B cell (primary cell): ENCODE data around the gene DNAJC1. TPM values are rescaled to one million over a fixed set of nuclear protein-coding genes. Genes with fewer than 3 reads are reported as not detected.

Experiments
- ATAC-seq: fragments of 200-7000 bp; cut with Tn5 transposase; one replicate; pipeline ENCODE4 v1.10.0; 2021; ENCODE audit warnings: low read depth, mild to moderate bottlenecking, moderate number of reproducible peaks, moderate library complexity
- CTCF ChIA-PET: fragments of 350-600 bp; sonication (Branson Sonifier 250); formaldehyde crosslinking; loops from one replicate; lab custom pipeline; 2021; ENCODE audit warnings: antibody characterized with exemption, inconsistent platforms; lab: Charles Lee
- POLR2A ChIA-PET: fragments of 350-600 bp; sonication (Branson Sonifier 250); formaldehyde crosslinking; loops from one replicate; lab custom pipeline; 2021; ENCODE audit warnings: antibody characterized with exemption; lab: Charles Lee
- DNase-seq: peaks from one replicate; pipeline ENCODE4 v3.0.0; 2013
- H2AFZ ChIP-seq: 2 replicates; pipeline ENCODE4 v1.6.1; 2012; ENCODE audit warnings: mild to moderate bottlenecking, low read depth, low read length; ENCODE audit not compliant: insufficient read depth, poor library complexity, severe bottlenecking
- H3K27ac ChIP-seq, 2 donors: 1 replicate in 1 of 2; 2 replicates in 1 of 2; pipeline ENCODE4 v1.5.1; 2012 to 2013; ENCODE audit warnings: low read length in 2 of 2, mild to moderate bottlenecking in 2 of 2, moderate library complexity in 1 of 2
- H3K27me3 ChIP-seq, 4 experiments: fragments of 200-600 bp in 1 of 4; sonication (generic) in 1 of 4; replicated peaks in 1 of 4; 1 replicate in 2 of 4; 2 replicates in 2 of 4; pipeline versions ENCODE4 v1.6.1 to v1.7.0; 2013 to 2016; ENCODE audit warnings: low read length in 3 of 4, mild to moderate bottlenecking in 2 of 4, mixed read lengths in 1 of 4, moderate library complexity in 1 of 4; ENCODE audit not compliant: insufficient read depth in 4 of 4, control insufficient read depth in 3 of 4; ENCODE audit errors: control extremely low read depth in 1 of 4
- H3K36me3 ChIP-seq, 2 experiments: replicated peaks in 1 of 2; 1 replicate in 1 of 2; 2 replicates in 1 of 2; pipeline versions ENCODE4 v1.6.1 to v1.7.1; 2013; ENCODE audit warnings: low read length in 1 of 2; ENCODE audit not compliant: insufficient read depth in 2 of 2, control insufficient read depth in 1 of 2; ENCODE audit errors: control extremely low read depth in 1 of 2, extremely low read depth in 1 of 2
- H3K4me1 ChIP-seq, 2 donors: fragments of 200-600 bp in 1 of 2; sonication (generic) in 1 of 2; 1 replicate in 1 of 2; 2 replicates in 1 of 2; pipeline versions ENCODE4 v1.5.1 to v1.6.1; 2013 to 2017; ENCODE audit warnings: low read length in 2 of 2; ENCODE audit not compliant: control insufficient read depth in 2 of 2, insufficient read depth in 2 of 2
- H3K4me2 ChIP-seq: replicated peaks from 2 replicates; pipeline ENCODE3; 2012; ENCODE audit warnings: mild to moderate bottlenecking, low read depth, low read length; ENCODE audit not compliant: poor library complexity, severe bottlenecking
- H3K4me3 ChIP-seq, 5 experiments: fragments of 200-600 bp in 1 of 5; sonication (generic) in 1 of 5; 1 replicate in 3 of 5; 2 replicates in 2 of 5; pipeline versions ENCODE4 v1.5.1 to v1.7.0; 2011 to 2016; ENCODE audit warnings: low read length in 4 of 5, mild to moderate bottlenecking in 4 of 5, low read depth in 2 of 5, control low read depth in 1 of 5, moderate library complexity in 1 of 5; ENCODE audit not compliant: insufficient read depth in 1 of 5; ENCODE audit errors: control extremely low read depth in 1 of 5, extremely low read depth in 1 of 5
- H3K79me2 ChIP-seq: fragments of 200-600 bp; sonication (generic); one replicate; pipeline ENCODE4 v1.6.0; 2016; ENCODE audit warnings: low read length; ENCODE audit not compliant: control insufficient read depth, insufficient read depth
- H3K9ac ChIP-seq: fragments of 200-600 bp; sonication (generic); 2 replicates; pipeline ENCODE4 v1.6.1; 2017; ENCODE audit warnings: mild to moderate bottlenecking, low read length, moderate library complexity
- H3K9me3 ChIP-seq, 3 donors: one replicate each; pipeline versions ENCODE4 v1.6.1 to v1.7.1; 2013; ENCODE audit warnings: low read length in 2 of 3; ENCODE audit not compliant: control insufficient read depth in 2 of 3, insufficient read depth in 1 of 3; ENCODE audit errors: control extremely low read depth in 1 of 3
- H4K20me1 ChIP-seq: 2 replicates; pipeline ENCODE4 v1.6.0; 2012; ENCODE audit warnings: mild to moderate bottlenecking, low read length; ENCODE audit not compliant: insufficient read depth, control insufficient read depth, poor library complexity, severe bottlenecking
- H3K27ac Mint-ChIP-seq: one replicate; pipeline ENCODE4 v1.8.0; 2021; ENCODE audit warnings: mixed read lengths
- H3K27me3 Mint-ChIP-seq: one replicate; pipeline ENCODE4 v1.8.0; 2021; ENCODE audit warnings: mixed read lengths
- H3K4me1 Mint-ChIP-seq: one replicate; pipeline ENCODE4 v1.8.0; 2021; ENCODE audit warnings: mixed read lengths
- H3K4me3 Mint-ChIP-seq: one replicate; pipeline ENCODE4 v1.8.0; 2021; ENCODE audit warnings: mixed read lengths
- H3K9me3 Mint-ChIP-seq: one replicate; pipeline ENCODE4 v1.8.0; 2022; ENCODE audit warnings: mixed read lengths; ENCODE audit not compliant: insufficient read depth
- CTCF ChIP-seq: fragments of 200-600 bp; IDR thresholded peaks from one replicate; pipeline ENCODE4 v1.8.0; 2022; ENCODE audit warnings: antibody characterized with exemption, mild to moderate bottlenecking
- EZH2 ChIP-seq: IDR thresholded peaks from 2 replicates; pipeline ENCODE4 v1.6.1; 2012; ENCODE audit warnings: borderline replicate concordance, low read depth, mild to moderate bottlenecking, moderate library complexity, low read length; ENCODE audit not compliant: insufficient read depth, poor library complexity, severe bottlenecking
- WGBS: methylation state at CpG from one replicate; pipeline ENCODE4 v1.1.5; 2013; ENCODE audit warnings: missing lambda C conversion rate; ENCODE audit not compliant: insufficient coverage; 5-methylcytosine and 5-hydroxymethylcytosine counted together
- intact Hi-C: fragments of 100-400 bp; cut with micrococcal nuclease; formaldehyde crosslinking; loops from one replicate; pipeline ENCODE4 v1.10.0; 2022
- polyA minus RNA-seq: library from RNA; depleted of rRNA, polyadenylated mRNA; stranded (reverse); fragments of >200 nt; gene quantifications from 2 replicates; pipeline ENCODE4 v1.2.3, GENCODE V29; 2012
- polyA plus RNA-seq: library from polyadenylated mRNA; depleted of rRNA; stranded (reverse); fragments of >200 nt; gene quantifications from 2 replicates; pipeline ENCODE4 v1.2.3, GENCODE V29; 2012
- total RNA-seq, 2 donors: library from RNA; stranded (reverse); fragments of 120-200 nt in 1 of 2; gene quantifications; 1 replicate in 1 of 2; 2 replicates in 1 of 2; pipeline versions ENCODE4 v1.2.3 to v1.2.4, GENCODE V29; 2013 to 2022

Gene DNAJC1
- 15.4 and 16.1 TPM in 2 replicates for total RNA-seq
- total RNA-seq (2013), result 14.7 TPM
- polyA plus RNA-seq, result 9.4 and 10.2 TPM in 2 replicates
- 43.7 and 44.5 TPM in 2 replicates for polyA minus RNA-seq

GRCh38 chr10:22003177-22003963 lies at the start of gene DNAJC1:
Gene DNAJC1 (minus strand): TSS chr10:22003730. CDS start chr10:22003434, 296 bp downstream.
- under 1% methylated on average over 80 of the region's 83 CpGs for WGBS
- ATAC-seq (peak; percentile 93), DNase-seq (peak; percentile 97)
- intact Hi-C loops, result loop anchor here (1.0 to 5.0 kb wide), 10 partner anchors 226 to 1437 kb away; partner anchors contain the start of genes BMI1, MLLT10, MSRB2 and PIP4K2A
- no peaks in the 10 kb centered on the region for H3K9me3 Mint-ChIP-seq
- H3K79me2 ChIP-seq, result peaks cover 38% of the 10 kb centered on the region
- peak within 1 kb of the TSS; percentile 93 for H3K4me2 ChIP-seq
- H3K27me3 ChIP-seq, result no peaks in the 10 kb centered on the region
- no peaks in the 10 kb centered on the region for H3K9me3 ChIP-seq
- no peaks in the 10 kb centered on the region for H3K36me3 ChIP-seq
- peak within 1 kb of the TSS; percentile 84 for H3K27ac ChIP-seq
- ChIA-PET CTCF (interaction anchor here (0.5 to 6.4 kb wide), 9 partner anchors 10 to 1063 kb away, joined by 3 to 65 read pairs (median 3); no protein-coding TSS in a partner anchor), POLR2A (interaction anchor here (0.7 to 2.1 kb wide), 14 partner anchors 13 to 1438 kb away, joined by 3 to 19 read pairs (median 3); partner anchors contain the start of genes OTUD1 and SPAG6)
- peak within 1 kb of the TSS; percentile 90 for H3K4me3 Mint-ChIP-seq
- no peaks in the 10 kb centered on the region for H3K27me3 Mint-ChIP-seq
- peak within 1 kb of the TSS; percentile 91 for H3K27ac Mint-ChIP-seq
- peak within 1 kb of the TSS; percentile 90 for H2AFZ ChIP-seq
- H4K20me1 ChIP-seq, result peaks cover 6% of the 10 kb centered on the region
- peaks cover 30 to 31% of the 10 kb centered on the region in 2 donors for H3K4me1 ChIP-seq
- H3K4me1 Mint-ChIP-seq, result peaks cover 40% of the 10 kb centered on the region
- TF ChIP-seq CTCF (peak; percentile 31), EZH2 (no peak)
- peak within 1 kb of the TSS; percentile 57 to 90 (median 79) for H3K4me3 ChIP-seq
- peak within 1 kb of the TSS; percentile 81 for H3K9ac ChIP-seq

- Histone ChIP-seq H3K4me3 (no peak overlapping the region), H3K4me2 (no peak overlapping the region), H3K9ac (no peak overlapping the region), H2AFZ (no peak overlapping the region), H3K79me2 (no peaks in the 10 kb centered on the region), H3K36me3 (no peaks in the 10 kb centered on the region), H3K4me1 (no peaks in the 10 kb centered on the region), H3K27me3 (no peaks in the 10 kb centered on the region), H4K20me1 (no peaks in the 10 kb centered on the region), H3K27ac (no peak overlapping the region), H3K9me3 (no peaks in the 10 kb centered on the region)
- ChIA-PET CTCF (no interaction called here), POLR2A (interaction anchor here (0.6 kb wide), 1 partner anchor 263 kb away, joined by 5 read pairs; the partner anchor contains the start of gene COMMD3)
- Mint-ChIP-seq H3K27me3 (peaks cover 8% of the 10 kb centered on the region), H3K4me3 (no peak overlapping the region), H3K4me1 (no peaks in the 10 kb centered on the region), H3K9me3 (no peaks in the 10 kb centered on the region), H3K27ac (no peak overlapping the region)
- ATAC-seq (no peak), DNase-seq (no peak)
- intact Hi-C loops, result no loop called here
- 92% methylated on average over 2 of the region's 5 CpGs for WGBS
- TF ChIP-seq EZH2, result no peak
- no peak for TF ChIP-seq CTCF
Measured at GRCh38 chr10:22053048-22053447, 49.5 kb upstream of the DNAJC1 start.
